ENCODE data around the gene PNMA5.

DNA sequence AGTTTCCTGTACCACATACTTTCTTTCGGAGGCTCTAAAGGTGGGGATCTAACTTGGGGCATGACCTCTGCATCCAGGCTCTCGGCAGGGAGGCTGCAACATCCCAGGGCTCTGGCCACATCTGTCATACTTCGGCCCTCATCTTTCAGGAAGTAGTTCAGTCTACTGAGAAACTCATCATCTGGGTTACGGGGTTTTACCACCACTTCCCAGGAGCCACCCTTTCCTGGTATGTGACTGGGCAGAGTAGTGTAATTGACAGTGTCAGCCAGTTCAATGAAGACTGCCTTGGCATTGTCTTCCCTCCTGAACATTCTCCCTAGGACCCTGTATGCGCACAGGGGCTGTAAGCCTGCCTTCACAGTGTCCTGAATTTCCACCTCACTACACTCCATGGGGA lies 2.8 kb downstream of the PNMA5 start:
- TF ChIP-seq, protein P1, sequence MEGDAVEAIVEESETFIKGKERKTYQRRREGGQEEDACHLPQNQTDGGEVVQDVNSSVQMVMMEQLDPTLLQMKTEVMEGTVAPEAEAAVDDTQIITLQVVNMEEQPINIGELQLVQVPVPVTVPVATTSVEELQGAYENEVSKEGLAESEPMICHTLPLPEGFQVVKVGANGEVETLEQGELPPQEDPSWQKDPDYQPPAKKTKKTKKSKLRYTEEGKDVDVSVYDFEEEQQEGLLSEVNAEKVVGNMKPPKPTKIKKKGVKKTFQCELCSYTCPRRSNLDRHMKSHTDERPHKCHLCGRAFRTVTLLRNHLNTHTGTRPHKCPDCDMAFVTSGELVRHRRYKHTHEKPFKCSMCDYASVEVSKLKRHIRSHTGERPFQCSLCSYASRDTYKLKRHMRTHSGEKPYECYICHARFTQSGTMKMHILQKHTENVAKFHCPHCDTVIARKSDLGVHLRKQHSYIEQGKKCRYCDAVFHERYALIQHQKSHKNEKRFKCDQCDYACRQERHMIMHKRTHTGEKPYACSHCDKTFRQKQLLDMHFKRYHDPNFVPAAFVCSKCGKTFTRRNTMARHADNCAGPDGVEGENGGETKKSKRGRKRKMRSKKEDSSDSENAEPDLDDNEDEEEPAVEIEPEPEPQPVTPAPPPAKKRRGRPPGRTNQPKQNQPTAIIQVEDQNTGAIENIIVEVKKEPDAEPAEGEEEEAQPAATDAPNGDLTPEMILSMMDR (conservative IDR thresholded peaks at IDR 0.05 in 1 of 2, IDR thresholded peaks at IDR 0.05 in 1 of 2; ENCODE audit: extremely low read depth in 1 of 2, insufficient read depth in 1 of 2, low read depth in 1 of 2, low read length in 2 of 2) = no peak
- TF ChIP-seq EZH2 (IDR thresholded peaks at IDR 0.05; ENCODE audit: borderline replicate concordance, low read length) = no peak

Data from mammary epithelial cell (primary cell).